H1 (cell line): ENCODE measurements around the gene PROSER2. TPM values are rescaled to one million over a fixed set of nuclear protein-coding genes. Genes with fewer than 3 reads are reported as not detected.

Source experiments
- CTCF ChIA-PET: fragments of 300-600 bp; sonication (Branson Sonifier 250); formaldehyde crosslinking; loops from one replicate; lab custom pipeline; 2021; ENCODE audit not compliant: partially characterized antibody; lab: Charles Lee
- POLR2A ChIA-PET: fragments of 300-600 bp; sonication (Branson Sonifier 250); formaldehyde crosslinking; loops from one replicate; lab custom pipeline; 2021; ENCODE audit warnings: inconsistent platforms; ENCODE audit not compliant: partially characterized antibody; lab: Charles Lee
- DNase-seq, 2 experiments: peaks; one replicate each; pipeline versions ENCODE4 v3.0.0 to v3.0.0-alpha.2; 2010 to 2022; ENCODE audit warnings: low spot score in 2 of 2, low read depth in 1 of 2, mixed read lengths in 1 of 2
- FAIRE-seq: peaks from 2 replicates; lab custom pipeline; 2011; peaks lifted over from hg19 to GRCh38; lab: Jason Lieb, UNC
- H2AFZ ChIP-seq: 2 replicates; pipeline ENCODE4 v1.8.1; 2012; ENCODE audit warnings: low read length, inconsistent platforms
- H2AK5ac ChIP-seq: 2 replicates; pipeline ENCODE4 v1.6.1; 2013; ENCODE audit warnings: low read depth, low read length
- H2BK120ac ChIP-seq: replicated peaks from 2 replicates; pipeline ENCODE3; 2013; ENCODE audit warnings: low read depth, low read length, inconsistent platforms
- H2BK12ac ChIP-seq: 2 replicates; pipeline ENCODE4 v1.6.1; 2013; ENCODE audit warnings: low read depth, low read length
- H2BK15ac ChIP-seq: 2 replicates; pipeline ENCODE4 v1.6.1; 2013; ENCODE audit warnings: low read length
- H2BK20ac ChIP-seq: 2 replicates; pipeline ENCODE4 v1.6.1; 2013; ENCODE audit warnings: low read length
- H2BK5ac ChIP-seq: 2 replicates; pipeline ENCODE4 v1.6.1; 2013; ENCODE audit warnings: low read depth, low read length
- H3K14ac ChIP-seq: 2 replicates; pipeline ENCODE4 v1.6.1; 2013; ENCODE audit warnings: inconsistent platforms; ENCODE audit not compliant: insufficient read length
- H3K18ac ChIP-seq: 2 replicates; pipeline ENCODE4 v1.6.1; 2013; ENCODE audit warnings: low read length; ENCODE audit errors: extremely low read depth
- H3K23ac ChIP-seq: 2 replicates; pipeline ENCODE4 v1.6.1; 2013; ENCODE audit warnings: inconsistent platforms; ENCODE audit not compliant: insufficient read length
- H3K23me2 ChIP-seq: 2 replicates; pipeline ENCODE4 v1.6.1; 2013; ENCODE audit warnings: low read depth, low read length
- H3K27ac ChIP-seq: 2 replicates; pipeline ENCODE4 v1.6.1; 2011; ENCODE audit warnings: low read depth, low read length, inconsistent platforms
- H3K27me3 ChIP-seq, 4 experiments: replicated peaks in 1 of 4; 1 replicate in 1 of 4; 2 replicates in 3 of 4; pipeline versions ENCODE4 v1.6.1 to v1.8.1; 2011 to 2013; ENCODE audit warnings: low read length in 3 of 4, mild to moderate bottlenecking in 3 of 4, inconsistent platforms in 2 of 4, mixed read lengths in 2 of 4, moderate library complexity in 1 of 4; ENCODE audit not compliant: control insufficient read depth in 3 of 4, insufficient read depth in 3 of 4; ENCODE audit errors: extremely low read depth in 1 of 4
- H3K36me3 ChIP-seq, 4 experiments: 2 replicates each; pipeline versions ENCODE4 v1.6.1 to v1.8.1; 2011 to 2013; ENCODE audit warnings: mild to moderate bottlenecking in 4 of 4, low read length in 3 of 4, moderate library complexity in 2 of 4, control low read depth in 1 of 4, inconsistent platforms in 1 of 4; ENCODE audit not compliant: insufficient read depth in 4 of 4, control insufficient read depth in 2 of 4
- H3K4ac ChIP-seq: replicated peaks from 2 replicates; pipeline ENCODE3; 2013; ENCODE audit warnings: low read length, low read depth, mixed read lengths, inconsistent platforms; ENCODE audit not compliant: insufficient read length
- H3K4me1 ChIP-seq, 4 experiments: replicated peaks in 1 of 4; 1 replicate in 1 of 4; 2 replicates in 3 of 4; pipeline versions ENCODE4 v1.6.1 to v1.8.1; 2011 to 2013; ENCODE audit warnings: low read length in 3 of 4, inconsistent platforms in 2 of 4, mixed read lengths in 1 of 4; ENCODE audit not compliant: insufficient read depth in 4 of 4, control insufficient read depth in 3 of 4
- H3K4me2 ChIP-seq, 2 experiments: 2 replicates each; pipeline versions ENCODE4 v1.6.1 to v1.8.1; 2011 to 2013; ENCODE audit warnings: low read depth in 2 of 2, low read length in 2 of 2, control low read depth in 1 of 2, inconsistent platforms in 1 of 2, mild to moderate bottlenecking in 1 of 2; ENCODE audit not compliant: insufficient read depth in 1 of 2
- H3K4me3 ChIP-seq, 4 experiments: fragments of 200-600, 300-600 bp in 1 of 4; sonication (generic), shearing (Covaris generic), sonication (Bioruptor Twin) in 1 of 4; 2 replicates each; pipeline versions ENCODE4 v1.5.1 to v1.8.1; 2011 to 2016; ENCODE audit warnings: low read length in 4 of 4, low read depth in 3 of 4, control low read depth in 2 of 4, inconsistent platforms in 2 of 4, mild to moderate bottlenecking in 2 of 4, mixed read lengths in 1 of 4, moderate library complexity in 1 of 4; ENCODE audit not compliant: insufficient read depth in 2 of 4; ENCODE audit errors: extremely low read depth in 1 of 4
- H3K56ac ChIP-seq: replicated peaks from 2 replicates; pipeline ENCODE3; 2013; ENCODE audit warnings: low read depth, mild to moderate bottlenecking, mixed read lengths, low read length, inconsistent platforms; ENCODE audit not compliant: insufficient read length
- H3K79me1 ChIP-seq: 2 replicates; pipeline ENCODE4 v1.6.1; 2013; ENCODE audit warnings: low read depth, low read length, control low read depth
- H3K79me2 ChIP-seq, 2 experiments: 2 replicates each; pipeline versions ENCODE4 v1.6.1 to v1.8.1; 2012 to 2013; ENCODE audit warnings: low read length in 2 of 2, mild to moderate bottlenecking in 2 of 2, inconsistent platforms in 1 of 2; ENCODE audit not compliant: insufficient read depth in 2 of 2, control insufficient read depth in 1 of 2
- H3K9ac ChIP-seq, 4 experiments: replicated peaks in 1 of 4; 1 replicate in 1 of 4; 2 replicates in 3 of 4; pipeline versions ENCODE4 v1.6.1 to v1.8.1; 2011 to 2013; ENCODE audit warnings: low read depth in 3 of 4, low read length in 3 of 4, control low read depth in 2 of 4, mild to moderate bottlenecking in 2 of 4, moderate library complexity in 2 of 4, inconsistent platforms in 1 of 4; ENCODE audit errors: extremely low read depth in 1 of 4
- H3K9me3 ChIP-seq, 2 experiments: 2 replicates each; pipeline versions ENCODE4 v1.6.1 to v1.8.1; 2012 to 2013; ENCODE audit warnings: mild to moderate bottlenecking in 2 of 2, moderate library complexity in 2 of 2, control low read depth in 1 of 2, inconsistent platforms in 1 of 2, low read depth in 1 of 2, low read length in 1 of 2, mixed read lengths in 1 of 2; ENCODE audit not compliant: insufficient read depth in 2 of 2
- H4K20me1 ChIP-seq, 2 experiments: replicated peaks in 1 of 2; 2 replicates each; pipeline versions ENCODE3 to v1.8.1; 2011 to 2013; ENCODE audit warnings: inconsistent platforms in 2 of 2, low read length in 2 of 2, mild to moderate bottlenecking in 1 of 2; ENCODE audit not compliant: insufficient read depth in 2 of 2, control insufficient read depth in 1 of 2
- H4K5ac ChIP-seq: 2 replicates; pipeline ENCODE4 v1.6.1; 2013; ENCODE audit warnings: low read length, low read depth, mixed read lengths, inconsistent platforms; ENCODE audit not compliant: insufficient read length
- H4K8ac ChIP-seq: 2 replicates; pipeline ENCODE4 v1.8.0; 2013; ENCODE audit warnings: mild to moderate bottlenecking, moderate library complexity, low read length, inconsistent platforms; ENCODE audit not compliant: insufficient read depth; ENCODE audit errors: extremely low read depth
- H4K91ac ChIP-seq: replicated peaks from 2 replicates; pipeline ENCODE3; 2013; ENCODE audit warnings: low read length, mixed read lengths, inconsistent platforms; ENCODE audit not compliant: insufficient read length
- HDAC2 ChIP-seq, 2 experiments: fragments of 300-600 bp in 1 of 2; sonication (generic) in 1 of 2; IDR thresholded peaks; 2 replicates each; pipeline ENCODE4 v1.6.1; 2011 to 2012; ENCODE audit warnings: low read depth in 2 of 2, low read length in 2 of 2, mild to moderate bottlenecking in 2 of 2, moderate library complexity in 2 of 2, borderline replicate concordance in 1 of 2, inconsistent platforms in 1 of 2
- RAD21 ChIP-seq, 2 experiments: IDR thresholded peaks in 1 of 2; conservative IDR thresholded peaks in 1 of 2; 2 replicates each; pipeline ENCODE4 v1.6.1; 2011; ENCODE audit warnings: low read depth in 2 of 2, low read length in 2 of 2, improper control_type of control experiment in 1 of 2, inconsistent platforms in 1 of 2, mild to moderate bottlenecking in 1 of 2, moderate library complexity in 1 of 2
- RFX5 ChIP-seq: IDR thresholded peaks from 2 replicates; pipeline ENCODE4 v1.6.1; 2011; ENCODE audit warnings: low read depth, low read length, improper control_type of control experiment, borderline replicate concordance
- SIX5 ChIP-seq: IDR thresholded peaks from 2 replicates; pipeline ENCODE4 v1.6.1; 2011; ENCODE audit warnings: mild to moderate bottlenecking, low read depth, low read length
- YY1 ChIP-seq: IDR thresholded peaks from 2 replicates; pipeline ENCODE4 v1.6.1; 2011; ENCODE audit warnings: low read depth, mild to moderate bottlenecking, low read length
- WGBS, 2 experiments: shearing (Covaris generic) in 1 of 2; methylation state at CpG; one replicate each; pipeline versions ENCODE4 v1.1.6 to v1.1.7; 2013 to 2015; ENCODE audit warnings: low lambda C conversion rate in 2 of 2, mixed read lengths in 2 of 2, inconsistent platforms in 1 of 2, low coverage in 1 of 2, missing lambda C conversion rate in 1 of 2; ENCODE audit not compliant: insufficient replicate concordance in 2 of 2, insufficient coverage in 1 of 2, insufficient read length in 1 of 2; ENCODE audit errors: extremely low coverage in 1 of 2, missing lambda C conversion rate in 1 of 2; 5-methylcytosine and 5-hydroxymethylcytosine counted together
- polyA plus RNA-seq, 7 experiments: library from polyadenylated mRNA; depleted of rRNA in 3 of 7; stranded (reverse) in 5 of 7; unstranded in 2 of 7; fragments of >200 nt in 5 of 7; fragments of 200-250 nt in 2 of 7; gene quantifications; 1 replicate in 5 of 7; 2 replicates in 1 of 7; 4 replicates in 1 of 7; pipeline versions ENCODE4 v1.2.1 to v1.2.3, GENCODE V29; 2011 to 2013; ENCODE audit warnings: missing spikeins in 2 of 7, mixed read lengths in 2 of 7
- total RNA-seq: library from RNA; stranded (reverse); fragmentation: NEBNext Ultra II Directional; extraction: Animal tissue kit (Norgen Biotek cat#: 25700); gene quantifications from 2 replicates; pipeline ENCODE4 v1.2.1, GENCODE V29; 2021

Gene PROSER2
- total and polyA plus RNA-seq, 2 of the 8 experiments (the other 6 are each of a cell fraction or from before 2014, with no cell fraction given), result 3.9 to 13.7 TPM

GRCh38 chr10:11864727-11865126, 41.6 kb downstream of the PROSER2 start:
- FAIRE-seq, result no peak
- Histone ChIP-seq H3K56ac (no peak overlapping the region), H4K91ac (no peak overlapping the region), H2BK12ac (no peak overlapping the region), H2BK15ac (no peak overlapping the region), H3K4me1 (peaks cover 0 to 8% (median 3%) of the 10 kb centered on the region in 4 experiments; a peak in 4 of 7 replicates), H3K23ac (no peak overlapping the region), H4K8ac (no peak overlapping the region), H3K9me3 (no peaks in the 10 kb centered on the region), H4K20me1 (no peaks in the 10 kb centered on the region), H3K23me2 (no peaks in the 10 kb centered on the region), H3K4me3 (no peak overlapping the region), H3K9ac (no peak overlapping the region), H4K5ac (no peak overlapping the region), H2AK5ac (no peak overlapping the region), H3K79me2 (no peaks in the 10 kb centered on the region), H3K27ac (no peak overlapping the region), H2AFZ (no peak overlapping the region), H3K4ac (no peak overlapping the region), H2BK120ac (no peak overlapping the region), H2BK5ac (no peak overlapping the region), H3K27me3 (no peaks in the 10 kb centered on the region), H3K14ac (no peak overlapping the region), H3K79me1 (no peaks in the 10 kb centered on the region), H3K4me2 (no peak overlapping the region), H3K18ac (no peak overlapping the region), H2BK20ac (no peak overlapping the region), H3K36me3 (no peaks in the 10 kb centered on the region; a peak in 1 of 8 replicates)
- POLR2A ChIA-PET, result no interaction called here
- TF ChIP-seq SIX5 (no peak), RAD21 (IDR thresholded peaks at IDR 0.05 in 1 of 2, conservative IDR thresholded peaks at IDR 0.05 in 1 of 2; ENCODE audit: low read depth in 2 of 2, low read length in 2 of 2) (no peak), YY1 (no peak), RFX5 (no peak), HDAC2 (IDR thresholded peaks at IDR 0.05; ENCODE audit: borderline replicate concordance in 1 of 2, low read depth in 2 of 2, low read length in 2 of 2) (no peak)
- no peak for DNase-seq
- CTCF ChIA-PET, result interaction anchor here (1.0 kb wide), 2 partner anchors 26 to 82 kb away, joined by 3 read pairs; no protein-coding TSS in a partner anchor
- WGBS, 2 experiments, result 79% methylated on average over 6 of the region's 6 CpGs; no CpG with 5 or more reads in 1 of the 2 experiments
